ENCODE data around the gene COPS7B.

GRCh38 chr2:231791107-231791506 lies 4.9 kb downstream of the COPS7B start:
- TF ChIP-seq EP300 (IDR thresholded peaks at IDR 0.05; ENCODE audit: low read depth) (no peak), CTCF (IDR thresholded peaks at IDR 0.05) (no peak), POLR2A (IDR thresholded peaks at IDR 0.05) (no peak), POLR2AphosphoS5 (IDR thresholded peaks at IDR 0.05) (no peak)

All from transverse colon (tissue), 4 donors.